Measurements from ENCODE around the gene DDX25. TPM values are rescaled to one million over a fixed set of nuclear protein-coding genes. Genes with fewer than 3 reads are reported as not detected.
A peak's percentile ranks its signal among the peaks of the same experiment; 100 is the strongest.

DDX25 gene
- total RNA-seq, 2 donors from 2014 or later: not detected

DNA sequence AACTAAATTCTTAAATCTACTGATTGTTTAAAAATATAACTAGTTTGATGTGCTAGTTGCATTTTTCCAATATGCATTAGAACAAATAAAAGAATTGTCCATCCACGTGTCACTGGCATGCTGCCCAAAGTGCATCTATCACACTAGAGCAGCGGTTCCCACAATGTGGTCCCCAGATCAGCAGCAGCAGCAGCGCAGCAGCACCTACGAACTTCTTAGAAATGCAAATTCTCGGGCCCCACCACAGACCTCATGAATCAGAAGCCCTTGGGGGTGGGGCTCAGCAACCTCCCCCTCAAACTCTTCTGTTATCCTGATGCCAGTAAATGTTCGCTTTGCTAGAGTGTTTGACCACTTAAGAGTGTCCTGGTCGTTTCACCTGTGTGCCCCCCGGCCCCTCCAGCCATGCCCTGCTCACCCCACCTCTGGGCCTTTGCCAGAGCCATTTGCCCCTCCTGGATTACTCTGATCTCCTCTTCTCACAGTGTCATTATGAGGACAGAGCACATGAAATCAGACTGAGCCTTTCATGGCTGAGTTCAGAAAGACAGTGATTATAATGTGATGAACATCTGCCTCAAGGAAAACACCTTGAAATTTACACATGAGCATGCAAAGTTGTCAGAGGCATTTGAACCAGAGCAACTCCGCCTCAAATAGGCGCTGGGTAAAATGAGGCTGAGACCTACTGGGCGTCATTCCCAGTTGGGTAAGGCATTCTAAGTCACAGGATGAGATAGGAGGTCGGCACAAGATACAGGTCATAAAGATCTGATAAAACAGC is 28.9 kb downstream of the DDX25 start:
- no peak overlapping the region for H3K27ac ChIP-seq
- H3K4me1 ChIP-seq: no peaks in the 10 kb centered on the region
- H3K27me3 ChIP-seq: no peaks in the 10 kb centered on the region
- TF ChIP-seq, protein P1, sequence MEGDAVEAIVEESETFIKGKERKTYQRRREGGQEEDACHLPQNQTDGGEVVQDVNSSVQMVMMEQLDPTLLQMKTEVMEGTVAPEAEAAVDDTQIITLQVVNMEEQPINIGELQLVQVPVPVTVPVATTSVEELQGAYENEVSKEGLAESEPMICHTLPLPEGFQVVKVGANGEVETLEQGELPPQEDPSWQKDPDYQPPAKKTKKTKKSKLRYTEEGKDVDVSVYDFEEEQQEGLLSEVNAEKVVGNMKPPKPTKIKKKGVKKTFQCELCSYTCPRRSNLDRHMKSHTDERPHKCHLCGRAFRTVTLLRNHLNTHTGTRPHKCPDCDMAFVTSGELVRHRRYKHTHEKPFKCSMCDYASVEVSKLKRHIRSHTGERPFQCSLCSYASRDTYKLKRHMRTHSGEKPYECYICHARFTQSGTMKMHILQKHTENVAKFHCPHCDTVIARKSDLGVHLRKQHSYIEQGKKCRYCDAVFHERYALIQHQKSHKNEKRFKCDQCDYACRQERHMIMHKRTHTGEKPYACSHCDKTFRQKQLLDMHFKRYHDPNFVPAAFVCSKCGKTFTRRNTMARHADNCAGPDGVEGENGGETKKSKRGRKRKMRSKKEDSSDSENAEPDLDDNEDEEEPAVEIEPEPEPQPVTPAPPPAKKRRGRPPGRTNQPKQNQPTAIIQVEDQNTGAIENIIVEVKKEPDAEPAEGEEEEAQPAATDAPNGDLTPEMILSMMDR (IDR thresholded peaks at IDR 0.05): no peak
- peak; percentile 46 for DNase-seq (ENCODE audit: low spot score)
- H3K4me3 ChIP-seq: no peak overlapping the region
- no peaks in the 10 kb centered on the region for H3K36me3 ChIP-seq
- no peaks in the 10 kb centered on the region for H3K9me3 ChIP-seq

DNA sequence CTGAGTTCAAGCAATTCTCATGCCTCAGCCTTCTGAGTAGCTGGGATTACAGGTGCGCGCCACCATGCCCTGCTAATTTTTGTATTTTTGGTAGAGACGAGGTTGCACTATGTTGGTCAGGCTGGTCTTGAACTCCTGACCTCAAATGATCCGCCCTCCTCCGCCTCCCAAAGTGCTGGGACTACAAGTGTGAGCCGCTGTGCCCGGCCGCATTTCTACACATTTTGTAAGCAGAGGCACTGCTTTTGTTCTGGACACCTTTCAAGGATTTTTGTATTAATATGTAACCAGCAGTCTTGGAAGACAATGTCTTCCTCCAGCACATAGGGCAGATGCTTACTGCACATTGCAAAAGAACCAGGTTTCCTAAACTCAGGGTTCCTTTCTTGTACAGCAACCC is 30.2 kb downstream of the DDX25 start:
- no peaks in the 10 kb centered on the region for H3K9me3 ChIP-seq
- TF ChIP-seq, protein P1 (IDR thresholded peaks at IDR 0.05): no peak
- no peak overlapping the region for H3K27ac ChIP-seq
- peak; percentile 34 for DNase-seq (ENCODE audit: low spot score)
- H3K27me3 ChIP-seq: no peaks in the 10 kb centered on the region
- H3K4me1 ChIP-seq: no peaks in the 10 kb centered on the region
- no peak overlapping the region for H3K4me3 ChIP-seq
- H3K36me3 ChIP-seq: no peaks in the 10 kb centered on the region

DNA sequence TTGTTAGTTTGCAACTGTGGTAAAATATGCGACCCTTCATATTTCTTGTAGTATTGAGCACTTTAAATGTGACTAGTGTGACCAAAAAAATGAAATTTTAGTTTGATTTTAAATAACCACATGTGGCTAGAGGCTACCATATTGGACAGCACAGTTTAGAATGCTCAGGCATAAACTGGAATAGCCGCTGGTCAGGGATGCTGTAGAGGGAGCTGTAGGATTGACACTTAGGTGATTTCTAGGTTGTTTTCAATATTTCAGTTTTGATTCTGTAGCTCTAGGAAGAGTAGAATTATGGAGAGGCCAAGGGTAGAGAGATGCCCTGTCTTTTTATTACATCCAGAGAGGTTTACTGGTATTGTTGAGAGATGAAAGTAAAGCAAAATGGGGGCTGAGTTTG is 30.7 kb downstream of the DDX25 start:
- H3K4me3 ChIP-seq: no peak overlapping the region
- H3K27ac ChIP-seq: no peak overlapping the region
- H3K4me1 ChIP-seq: no peaks in the 10 kb centered on the region
- DNase-seq (ENCODE audit: low spot score): no peak
- H3K27me3 ChIP-seq: no peaks in the 10 kb centered on the region
- TF ChIP-seq, protein P1 (IDR thresholded peaks at IDR 0.05): no peak
- no peaks in the 10 kb centered on the region for H3K36me3 ChIP-seq
- no peaks in the 10 kb centered on the region for H3K9me3 ChIP-seq

DNA sequence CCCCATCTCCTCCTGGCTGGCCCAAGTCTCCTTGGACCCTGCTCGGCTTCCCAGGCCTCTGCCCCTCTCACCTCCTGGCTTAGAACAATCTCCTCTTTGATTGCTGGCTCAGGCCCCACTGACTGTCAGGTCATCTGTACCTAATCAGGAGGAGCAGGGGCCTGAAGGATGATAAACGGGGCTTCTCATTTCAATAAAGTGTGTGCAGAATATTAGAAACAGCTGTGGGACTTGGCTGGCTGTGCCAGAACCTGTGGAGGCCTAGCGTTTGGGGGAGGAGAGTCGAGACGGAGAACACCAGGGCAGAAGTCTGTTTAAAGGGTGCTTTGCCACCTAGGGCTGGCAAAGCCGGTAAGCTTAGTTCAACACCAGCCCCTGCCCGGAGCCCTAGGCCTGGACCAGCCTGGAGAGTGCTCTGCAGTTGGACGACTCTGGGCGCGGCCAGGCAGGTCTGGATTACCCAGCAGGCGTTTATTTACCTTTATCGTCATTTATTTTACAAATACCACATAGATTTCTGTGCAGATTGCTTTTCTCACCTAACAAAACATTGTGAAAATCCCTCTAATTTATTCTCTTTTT is 31.4 kb downstream of the DDX25 start:
- no peaks in the 10 kb centered on the region for H3K9me3 ChIP-seq
- no peak overlapping the region for H3K27ac ChIP-seq
- peak; percentile 21 for DNase-seq (ENCODE audit: low spot score)
- H3K4me1 ChIP-seq: no peaks in the 10 kb centered on the region
- no peaks in the 10 kb centered on the region for H3K27me3 ChIP-seq
- no peak overlapping the region for H3K4me3 ChIP-seq
- no peaks in the 10 kb centered on the region for H3K36me3 ChIP-seq
- TF ChIP-seq, protein P1 (IDR thresholded peaks at IDR 0.05): no peak

DNA sequence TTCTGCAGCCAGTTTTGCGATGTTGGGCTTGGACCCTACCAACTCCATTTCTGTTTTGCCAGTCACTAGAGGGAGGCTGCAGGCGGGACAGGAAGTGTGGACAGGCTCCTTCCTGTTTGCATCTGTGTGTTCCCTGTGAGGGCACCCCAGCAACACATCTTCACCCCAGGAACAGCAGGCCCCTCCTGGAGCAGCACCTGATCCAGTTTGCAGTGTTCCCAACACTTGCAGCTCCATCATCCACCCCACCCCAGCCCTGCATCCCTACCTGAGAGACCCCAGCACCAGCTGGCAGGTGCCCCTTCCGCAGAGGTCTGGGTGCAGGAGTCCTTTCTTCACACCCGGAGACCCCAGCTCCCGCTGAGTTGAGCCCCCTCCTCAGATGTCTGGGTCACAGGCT is 34.1 kb downstream of the DDX25 start:
- TF ChIP-seq, protein P1 (IDR thresholded peaks at IDR 0.05): no peak
- Histone ChIP-seq H3K36me3 (no peaks in the 10 kb centered on the region), H3K27ac (no peak overlapping the region), H3K4me1 (peaks cover 0 to 13% of the 10 kb centered on the region in 2 donors), H3K9me3 (no peaks in the 10 kb centered on the region), H3K4me3 (no peak overlapping the region), H3K27me3 (no peaks in the 10 kb centered on the region)
- DNase-seq (ENCODE audit: low spot score): peak; percentile 44
